RPMI7951 (cell line): ENCODE data around the gene ATP1A3. TPM values are rescaled to one million over a fixed set of nuclear protein-coding genes. Genes with fewer than 3 reads are reported as not detected.
A peak's percentile ranks its signal among the peaks of the same experiment; 100 is the strongest.
"Not testable (repeated sequence)": the region's sequence is repeated elsewhere in the genome, so short reads cannot be mapped to it uniquely, and the experiment has no call there.

Experiments used
- DNase-seq: peaks from one replicate; pipeline ENCODE4 v3.0.0-alpha.2; 2012; ENCODE audit warnings: low read depth
- total RNA-seq: library from RNA; depleted of rRNA; stranded (reverse); fragments of >200 nt; shearing (Covaris generic); gene quantifications from 2 replicates; pipeline ENCODE4 v1.2.3, GENCODE V29; 2014

Gene ATP1A3
- total RNA-seq, 1 experiment from 2014 or later, result under 0.01 TPM

GRCh38 chr19:41947091-41947490 is 46.9 kb downstream of the ATP1A3 start:
- DNase-seq, result no peak

- no peak for DNase-seq
Observed at GRCh38 chr19:41945135-41945766, 48.8 kb downstream of the ATP1A3 start.

GRCh38 chr19:41944336-41944735 is 49.7 kb downstream of the ATP1A3 start:
- peak; percentile 64 for DNase-seq

- DNase-seq, result no peak
Observed at GRCh38 chr19:41941410-41942202, 52.4 kb downstream of the ATP1A3 start.

GRCh38 chr19:41940731-41941409 is 53.2 kb downstream of the ATP1A3 start:
- no peak for DNase-seq

- no peak for DNase-seq
Observed at GRCh38 chr19:41939861-41940730, 53.9 kb downstream of the ATP1A3 start.

- DNase-seq, result not testable (repeated sequence)
Observed at GRCh38 chr19:41939209-41939608, 54.8 kb downstream of the ATP1A3 start.

GRCh38 chr19:41937525-41938468 is 56.2 kb downstream of the ATP1A3 start:
- DNase-seq, result no peak

GRCh38 chr19:41936961-41937360 is 57.1 kb downstream of the ATP1A3 start:
- DNase-seq, result no peak

GRCh38 chr19:41936416-41936850 is 57.6 kb downstream of the ATP1A3 start:
- DNase-seq, result no peak

- DNase-seq, result no peak
Observed at GRCh38 chr19:41935760-41936415, 58.1 kb downstream of the ATP1A3 start.

- DNase-seq, result peak; percentile 61
Observed at GRCh38 chr19:41934849-41935374, 59.1 kb downstream of the ATP1A3 start.

GRCh38 chr19:41933693-41934426 is 60.2 kb downstream of the ATP1A3 start:
- no peak for DNase-seq

GRCh38 chr19:41932720-41933332 is 61.2 kb downstream of the ATP1A3 start:
- DNase-seq, result no peak

GRCh38 chr19:41932259-41932719 is 61.7 kb downstream of the ATP1A3 start:
- DNase-seq, result no peak

GRCh38 chr19:41930926-41931592 is 63.0 kb downstream of the ATP1A3 start:
- no peak for DNase-seq

- DNase-seq, result no peak
Observed at GRCh38 chr19:41930322-41930722, 63.7 kb downstream of the ATP1A3 start.

GRCh38 chr19:41929536-41930071 is 64.4 kb downstream of the ATP1A3 start:
- DNase-seq, result no peak
